Mesendoderm (in vitro differentiated cells): ENCODE data around the gene CAMKMT.
A peak's percentile ranks its signal among the peaks of the same experiment; 100 is the strongest.

ENCODE experiments used
- DNase-seq: peaks from one replicate; pipeline ENCODE4 v3.0.0; 2013
- H2AK5ac ChIP-seq: 2 replicates; pipeline ENCODE4 v1.6.1; 2013; ENCODE audit warnings: low read length, inconsistent platforms
- H2BK120ac ChIP-seq: 2 replicates; pipeline ENCODE4 v1.6.1; 2013; ENCODE audit warnings: low read depth, mild to moderate bottlenecking, low read length, moderate library complexity, mixed read lengths
- H2BK15ac ChIP-seq: replicated peaks from 2 replicates; pipeline ENCODE4 v1.6.1; 2013; ENCODE audit warnings: low read depth, mild to moderate bottlenecking, moderate library complexity
- H2BK5ac ChIP-seq: 2 replicates; pipeline ENCODE4 v1.6.1; 2013; ENCODE audit warnings: low read length, inconsistent platforms
- H3K18ac ChIP-seq: 2 replicates; pipeline ENCODE4 v1.6.1; 2013; ENCODE audit warnings: mild to moderate bottlenecking, low read length, mixed read lengths
- H3K23ac ChIP-seq: one replicate; pipeline ENCODE4 v1.6.1; 2013; ENCODE audit warnings: low read length
- H3K27ac ChIP-seq: 2 replicates; pipeline ENCODE4 v1.5.1; 2013; ENCODE audit warnings: low read depth, mild to moderate bottlenecking, inconsistent platforms, low read length, moderate library complexity
- H3K27me3 ChIP-seq: 2 replicates; pipeline ENCODE4 v1.6.1; 2013; ENCODE audit warnings: low read length, control low read depth, mild to moderate bottlenecking, inconsistent platforms; ENCODE audit not compliant: insufficient read depth, poor library complexity
- H3K36me3 ChIP-seq: 2 replicates; pipeline ENCODE4 v1.6.1; 2013; ENCODE audit warnings: low read length, inconsistent platforms; ENCODE audit not compliant: control insufficient read depth, insufficient read depth
- H3K4ac ChIP-seq: one replicate; pipeline ENCODE4 v1.6.1; 2013; ENCODE audit warnings: low read depth, mild to moderate bottlenecking, low read length, moderate library complexity
- H3K4me1 ChIP-seq: 2 replicates; pipeline ENCODE4 v1.6.1; 2013; ENCODE audit warnings: low read depth, low read length, inconsistent platforms; ENCODE audit not compliant: control insufficient read depth
- H3K4me2 ChIP-seq: 2 replicates; pipeline ENCODE4 v1.6.1; 2013; ENCODE audit warnings: low read length
- H3K4me3 ChIP-seq: 2 replicates; pipeline ENCODE4 v1.5.1; 2013; ENCODE audit warnings: mild to moderate bottlenecking, low read length
- H3K56ac ChIP-seq: one replicate; pipeline ENCODE4 v1.6.1; 2013; ENCODE audit warnings: low read length
- H3K79me1 ChIP-seq: 2 replicates; pipeline ENCODE4 v1.6.1; 2013; ENCODE audit warnings: low read length, inconsistent platforms
- H3K79me2 ChIP-seq: 2 replicates; pipeline ENCODE4 v1.6.1; 2013; ENCODE audit warnings: mild to moderate bottlenecking, low read length; ENCODE audit not compliant: control insufficient read depth, insufficient read depth
- H3K9ac ChIP-seq: 2 replicates; pipeline ENCODE4 v1.6.1; 2013; ENCODE audit warnings: low read length, inconsistent platforms
- H4K5ac ChIP-seq: one replicate; pipeline ENCODE4 v1.6.1; 2013; ENCODE audit warnings: low read length
- H4K8ac ChIP-seq: one replicate; pipeline ENCODE4 v1.6.1; 2013; ENCODE audit warnings: low read depth, mild to moderate bottlenecking, control low read depth, low read length, moderate library complexity
- WGBS: extraction: QIAGEN DNeasy Blood & Tissue Kit; methylation state at CpG from one replicate; pipeline ENCODE4 v1.1.7; 2013; ENCODE audit warnings: low lambda C conversion rate, missing lambda C conversion rate; ENCODE audit not compliant: insufficient coverage; ENCODE audit errors: extremely low coverage; 5-methylcytosine and 5-hydroxymethylcytosine counted together

Gene CAMKMT

DNA sequence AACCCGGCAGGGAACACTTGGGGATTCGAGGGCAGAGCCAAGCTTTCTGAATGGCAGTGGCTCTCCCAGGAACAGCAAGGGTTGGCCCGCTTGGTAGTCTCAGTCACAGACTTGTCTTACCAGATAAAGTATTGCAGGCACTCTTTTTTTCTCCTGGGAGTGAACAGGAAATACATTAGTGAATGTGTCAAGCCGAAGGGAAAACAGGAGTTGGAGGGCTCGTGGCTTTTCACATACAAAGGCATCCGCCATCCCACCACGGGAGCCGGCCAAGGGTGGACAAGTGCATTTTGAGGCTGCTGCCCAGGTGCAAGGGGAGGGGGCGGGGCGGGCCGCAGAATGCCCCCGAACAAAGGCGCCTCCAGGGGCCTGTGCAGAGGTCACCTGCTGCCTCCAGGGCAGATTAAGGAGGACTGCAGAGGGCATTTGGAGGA lies 416.5 kb downstream of the CAMKMT start:
- no peak overlapping the region for H3K27ac ChIP-seq
- no peak overlapping the region for H2AK5ac ChIP-seq
- H3K36me3 ChIP-seq: no peaks in the 10 kb centered on the region
- H2BK5ac ChIP-seq: no peak overlapping the region
- no peaks in the 10 kb centered on the region for H3K27me3 ChIP-seq
- no peak overlapping the region for H3K23ac ChIP-seq
- H3K4ac ChIP-seq: no peak overlapping the region
- no peak overlapping the region for H3K56ac ChIP-seq
- H2BK120ac ChIP-seq: no peak overlapping the region
- no peaks in the 10 kb centered on the region for H3K79me1 ChIP-seq
- no peak overlapping the region for H3K18ac ChIP-seq
- H3K4me1 ChIP-seq: peaks cover 14% of the 10 kb centered on the region
- no peak overlapping the region for H3K9ac ChIP-seq
- peak overlapping the region; percentile 62 for H3K4me2 ChIP-seq
- no peaks in the 10 kb centered on the region for H3K79me2 ChIP-seq
- DNase-seq: peak; percentile 63
- H4K5ac ChIP-seq: no peak overlapping the region
- H2BK15ac ChIP-seq: no peak overlapping the region
- no peak overlapping the region for H3K4me3 ChIP-seq
- H4K8ac ChIP-seq: no peak overlapping the region
- WGBS: no CpG with 5 or more reads among the region's 13 CpGs

DNA sequence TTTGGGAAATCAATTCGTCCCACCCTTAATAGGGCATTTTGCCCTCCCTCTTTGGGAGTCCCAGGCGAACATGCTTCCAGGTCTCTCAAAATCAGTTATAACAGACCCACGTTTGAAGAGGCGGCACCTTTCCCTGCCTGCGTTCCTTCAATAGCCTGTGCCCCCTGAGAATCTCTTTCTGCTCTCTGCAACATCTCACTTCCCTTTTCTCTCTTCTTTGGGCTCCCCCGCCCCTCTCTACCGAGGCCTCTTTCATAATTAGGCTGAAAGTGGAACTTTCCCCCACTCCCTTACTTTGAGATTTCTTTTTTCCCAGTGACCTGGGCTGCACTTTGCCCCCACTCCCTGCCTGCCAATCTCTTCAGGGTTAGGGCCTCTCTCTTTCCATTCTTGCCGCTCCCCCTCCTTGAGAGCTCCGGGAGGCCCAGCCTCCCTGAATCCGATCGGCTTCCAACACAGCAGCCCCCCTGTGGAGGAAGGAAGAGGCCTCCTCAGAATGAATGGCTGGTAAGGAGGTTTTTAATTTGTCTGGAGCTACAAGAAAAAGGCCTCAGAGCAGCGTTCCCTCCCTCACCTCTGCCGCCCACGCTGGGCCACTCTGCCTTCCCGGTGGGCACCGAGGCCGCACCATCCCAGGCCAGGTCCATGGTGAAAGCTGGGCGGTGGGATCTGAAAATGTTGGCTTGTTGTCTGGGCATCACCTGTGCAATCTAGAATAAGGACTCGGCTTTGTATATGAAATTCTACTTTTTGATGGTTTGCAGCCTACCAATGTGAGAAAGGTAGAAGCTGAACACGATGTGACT lies 417.1 kb downstream of the CAMKMT start:
- Histone ChIP-seq H3K18ac (no peak overlapping the region), H2AK5ac (no peak overlapping the region), H2BK120ac (no peak overlapping the region), H4K8ac (no peak overlapping the region), H3K56ac (peak overlapping the region; percentile 65), H3K36me3 (no peaks in the 10 kb centered on the region), H3K79me2 (no peaks in the 10 kb centered on the region), H3K23ac (peak overlapping the region; percentile 10), H3K4ac (no peak overlapping the region), H2BK15ac (no peak overlapping the region), H3K27ac (no peak overlapping the region), H3K9ac (peak overlapping the region; percentile 31), H4K5ac (no peak overlapping the region), H3K4me2 (peak overlapping the region; percentile 62), H3K79me1 (no peaks in the 10 kb centered on the region), H3K4me3 (no peak overlapping the region), H3K27me3 (no peaks in the 10 kb centered on the region), H2BK5ac (no peak overlapping the region), H3K4me1 (peaks cover 12% of the 10 kb centered on the region)
- no CpG with 5 or more reads among the region's 20 CpGs for WGBS
- DNase-seq: peak; percentile 74

DNA sequence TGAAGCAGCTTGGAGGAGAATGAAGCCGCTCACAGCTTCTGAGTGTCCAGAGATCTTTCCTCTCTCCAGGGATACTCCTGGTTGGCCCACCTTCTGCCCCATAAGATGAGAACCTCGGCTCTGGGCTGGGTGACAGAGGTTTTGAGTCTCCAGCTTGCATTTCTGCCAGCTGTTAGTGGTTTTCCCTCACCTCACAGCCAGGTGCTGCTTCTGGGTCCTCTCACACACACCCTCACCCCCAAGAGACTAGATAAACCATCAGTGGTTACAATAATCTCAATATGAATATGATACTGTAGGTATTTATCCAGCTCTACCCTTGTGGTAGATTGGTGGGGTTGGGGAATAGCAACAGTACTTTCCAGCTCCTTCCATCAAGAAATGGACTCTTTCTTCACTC lies 418.0 kb downstream of the CAMKMT start:
- no peak overlapping the region for H2BK5ac ChIP-seq
- H3K27me3 ChIP-seq: no peaks in the 10 kb centered on the region
- no peak overlapping the region for H3K23ac ChIP-seq
- no CpG with 5 or more reads among the region's 2 CpGs for WGBS
- no peak overlapping the region for H3K4me2 ChIP-seq
- H3K36me3 ChIP-seq: no peaks in the 10 kb centered on the region
- no peak overlapping the region for H3K56ac ChIP-seq
- H3K4ac ChIP-seq: no peak overlapping the region
- no peak overlapping the region for H4K8ac ChIP-seq
- no peak overlapping the region for H4K5ac ChIP-seq
- H3K4me1 ChIP-seq: peaks cover 11% of the 10 kb centered on the region
- no peak overlapping the region for H3K9ac ChIP-seq
- H3K18ac ChIP-seq: no peak overlapping the region
- H3K79me1 ChIP-seq: no peaks in the 10 kb centered on the region
- H2BK15ac ChIP-seq: no peak overlapping the region
- no peak for DNase-seq
- H2BK120ac ChIP-seq: no peak overlapping the region
- no peak overlapping the region for H3K4me3 ChIP-seq
- H3K79me2 ChIP-seq: no peaks in the 10 kb centered on the region
- no peak overlapping the region for H2AK5ac ChIP-seq
- H3K27ac ChIP-seq: no peak overlapping the region

DNA sequence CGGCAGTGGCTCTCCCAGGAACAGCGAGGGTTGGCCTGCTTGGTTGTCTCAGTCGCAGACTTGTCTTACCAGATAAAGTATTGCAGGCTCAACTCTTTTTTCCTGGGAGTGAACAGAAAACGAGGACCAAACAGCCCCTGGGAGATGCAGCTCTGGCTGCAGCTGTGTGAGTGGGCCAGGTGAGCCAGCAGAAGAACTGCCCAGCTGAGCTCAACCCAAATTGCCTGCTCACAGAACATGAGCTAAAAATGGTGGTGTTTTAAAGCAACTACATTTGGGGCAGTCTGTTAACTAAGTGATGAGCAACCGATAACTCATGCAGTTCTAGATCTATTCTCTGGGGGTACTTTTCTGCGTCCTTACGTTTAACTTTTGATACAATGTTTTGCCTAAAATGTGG lies 418.7 kb downstream of the CAMKMT start:
- no peak overlapping the region for H3K4me3 ChIP-seq
- H3K56ac ChIP-seq: no peak overlapping the region
- no CpG with 5 or more reads among the region's 7 CpGs for WGBS
- no peak overlapping the region for H2BK120ac ChIP-seq
- no peak overlapping the region for H3K23ac ChIP-seq
- H3K9ac ChIP-seq: no peak overlapping the region
- H3K18ac ChIP-seq: no peak overlapping the region
- H2BK5ac ChIP-seq: no peak overlapping the region
- H4K8ac ChIP-seq: no peak overlapping the region
- H4K5ac ChIP-seq: no peak overlapping the region
- H3K27me3 ChIP-seq: no peaks in the 10 kb centered on the region
- no peak for DNase-seq
- H3K36me3 ChIP-seq: no peaks in the 10 kb centered on the region
- no peak overlapping the region for H3K27ac ChIP-seq
- no peaks in the 10 kb centered on the region for H3K79me2 ChIP-seq
- no peaks in the 10 kb centered on the region for H3K79me1 ChIP-seq
- H3K4me2 ChIP-seq: no peak overlapping the region
- no peak overlapping the region for H2BK15ac ChIP-seq
- H2AK5ac ChIP-seq: no peak overlapping the region
- peaks cover 6% of the 10 kb centered on the region for H3K4me1 ChIP-seq
- no peak overlapping the region for H3K4ac ChIP-seq

DNA sequence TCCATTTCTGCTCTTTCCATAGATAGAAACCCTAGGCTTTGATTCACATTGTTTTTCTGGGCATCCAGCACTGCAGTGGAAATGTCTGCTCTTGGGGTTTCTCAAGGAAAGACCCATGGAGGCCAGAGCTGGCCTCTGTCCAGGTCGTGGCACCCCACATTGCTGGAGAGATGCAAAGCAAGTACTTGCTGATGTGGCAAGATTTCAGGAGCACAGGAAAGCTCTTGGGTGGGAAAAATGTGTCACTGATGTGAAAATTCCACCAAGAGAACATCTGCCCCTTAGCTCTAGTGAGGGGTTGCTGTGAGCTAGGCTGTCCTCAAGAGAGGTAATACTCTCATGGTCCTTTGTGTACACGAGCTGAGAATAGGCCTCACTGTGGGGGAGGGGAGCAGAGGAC lies 423.7 kb downstream of the CAMKMT start:
- Histone ChIP-seq H2BK5ac (no peak overlapping the region), H3K9ac (no peak overlapping the region), H3K18ac (no peak overlapping the region), H2BK120ac (no peak overlapping the region), H3K27ac (no peak overlapping the region), H3K4me2 (no peak overlapping the region), H3K56ac (no peak overlapping the region), H3K4me3 (no peak overlapping the region), H3K4me1 (no peaks in the 10 kb centered on the region), H3K36me3 (no peaks in the 10 kb centered on the region), H4K8ac (no peak overlapping the region), H3K79me2 (no peaks in the 10 kb centered on the region), H4K5ac (no peak overlapping the region), H3K23ac (no peak overlapping the region), H3K79me1 (no peaks in the 10 kb centered on the region), H3K27me3 (no peaks in the 10 kb centered on the region), H2AK5ac (no peak overlapping the region), H2BK15ac (no peak overlapping the region), H3K4ac (no peak overlapping the region)
- WGBS: no CpG with 5 or more reads among the region's 2 CpGs
- no peak for DNase-seq
